SW 1271 (cell line): ENCODE measurements around the gene ITPR3.
"Not testable (repeated sequence)": the region's sequence is repeated elsewhere in the genome, so short reads cannot be mapped to it uniquely, and the experiment has no call there.

ENCODE experiments used
- DNase-seq, 2 experiments: peaks; one replicate each; lab custom pipeline; 2025; lab: John Stamatoyannopoulos, UW

ITPR3 gene

DNA sequence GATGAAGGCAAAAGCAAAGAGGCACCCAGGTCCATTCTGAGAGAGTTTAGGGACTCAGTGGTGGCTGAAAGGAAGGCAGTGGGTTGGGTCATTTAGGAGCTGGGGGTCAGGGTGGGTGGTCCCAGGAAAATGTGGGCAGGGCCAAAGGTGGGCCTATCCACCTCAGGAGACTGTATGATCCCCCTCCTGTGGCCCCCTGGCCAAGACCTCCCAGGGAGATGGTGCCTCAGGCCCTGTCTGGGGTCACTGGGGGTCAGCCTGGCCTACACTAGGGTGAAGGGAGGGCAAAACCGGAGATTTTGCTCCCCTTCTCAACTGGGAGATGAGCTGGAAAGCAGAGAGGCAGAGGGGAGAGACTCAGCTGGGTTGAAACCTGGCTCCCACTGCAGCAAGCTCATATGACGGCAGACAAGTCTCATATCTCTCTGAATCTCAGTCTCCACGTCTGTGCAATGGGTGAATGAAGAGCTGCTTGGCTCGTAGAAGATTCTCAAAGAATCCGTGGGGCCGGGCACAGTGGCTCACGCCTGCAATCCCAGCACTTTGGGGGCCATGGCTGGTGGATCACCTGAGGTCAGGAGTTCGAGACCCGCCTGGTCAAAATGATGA is 29.6 kb upstream of the ITPR3 start:
- DNase-seq: no peak

DNA sequence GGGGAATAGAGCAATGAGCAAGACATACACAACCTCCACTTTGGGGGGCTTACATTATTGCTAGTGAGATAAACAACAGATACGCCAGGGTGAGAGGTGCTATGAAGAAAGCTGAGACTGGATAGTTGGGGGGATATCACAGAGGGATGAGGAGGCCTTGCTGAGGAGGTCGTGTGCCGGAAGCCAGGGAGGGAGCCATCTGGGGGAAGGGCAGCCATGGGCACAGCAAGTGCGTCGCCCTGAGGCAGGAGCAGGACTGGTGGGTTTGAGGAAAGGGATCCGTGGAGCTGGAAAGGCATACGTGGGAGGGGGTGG is 28.9 kb upstream of the ITPR3 start:
- DNase-seq: no peak

- no peak for DNase-seq
Observed at GRCh38 chr6:33592595-33593413, 28.3 kb upstream of the ITPR3 start.

DNA sequence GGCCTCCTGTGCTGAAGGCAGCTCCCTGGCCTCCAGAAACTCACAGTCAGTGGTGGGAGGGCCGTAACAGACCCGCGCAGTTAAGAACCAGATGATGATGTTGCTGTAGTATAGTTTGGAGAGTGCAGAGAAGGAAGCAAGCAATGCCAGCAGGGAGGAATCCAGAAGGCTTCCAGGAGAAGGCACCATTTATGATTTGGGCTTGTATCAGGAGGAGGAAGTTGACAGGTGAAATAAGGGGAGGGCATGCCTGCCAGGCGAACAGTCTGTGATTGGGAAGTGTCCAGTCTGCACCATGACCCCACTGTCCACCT is 27.8 kb upstream of the ITPR3 start:
- DNase-seq: no peak

GRCh38 chr6:33595001-33595846 is 25.9 kb upstream of the ITPR3 start:
- no peak for DNase-seq

- DNase-seq: not testable (repeated sequence)
Observed at GRCh38 chr6:33596894-33597293, 24.2 kb upstream of the ITPR3 start.

- no peak for DNase-seq
Observed at GRCh38 chr6:33597551-33598322, 23.4 kb upstream of the ITPR3 start.

- DNase-seq: no peak
Observed at GRCh38 chr6:33599413-33599938, 21.6 kb upstream of the ITPR3 start.

GRCh38 chr6:33600761-33601160 is 20.4 kb upstream of the ITPR3 start:
- DNase-seq: no peak

DNA sequence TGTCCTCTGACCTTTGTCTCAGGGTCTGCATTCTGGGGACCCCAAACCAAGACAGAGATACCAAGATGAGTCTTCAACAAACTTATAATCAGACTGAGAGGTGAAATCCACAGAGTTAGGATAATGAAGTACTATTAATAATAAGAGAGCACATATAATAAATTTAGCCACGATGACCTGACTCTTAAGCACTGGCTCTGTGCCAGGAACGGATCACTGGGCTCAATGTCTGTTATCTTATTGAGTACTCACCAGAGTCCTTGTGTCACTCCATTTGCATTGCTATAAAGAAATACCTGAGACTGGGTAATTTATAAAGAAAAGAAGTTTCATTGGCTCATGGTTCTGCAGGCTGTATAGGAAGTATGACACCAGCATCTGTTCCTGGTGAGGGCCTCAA is 18.9 kb upstream of the ITPR3 start:
- DNase-seq: no peak

- no peak for DNase-seq
Observed at GRCh38 chr6:33604941-33605854, 15.9 kb upstream of the ITPR3 start.

DNA sequence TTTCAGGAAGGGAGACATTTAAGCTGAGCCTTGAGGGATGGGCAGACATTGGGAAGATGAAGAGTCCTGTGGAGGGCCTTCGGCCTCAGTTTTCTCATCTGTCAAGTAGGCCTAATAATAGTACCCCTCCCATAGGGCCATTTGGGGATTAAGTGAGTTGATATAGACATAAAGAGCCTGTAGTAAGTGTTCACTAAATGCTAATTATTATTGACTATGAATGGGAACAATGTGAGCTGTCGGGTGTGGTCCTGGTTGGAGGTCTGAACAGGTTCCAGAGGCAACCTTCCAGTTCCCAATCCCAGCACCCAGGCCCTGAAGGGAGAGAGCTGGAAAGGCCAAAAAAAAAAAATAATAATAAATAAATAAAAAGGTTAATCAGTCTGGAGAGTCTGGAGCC is 14.5 kb upstream of the ITPR3 start:
- DNase-seq: no peak

GRCh38 chr6:33607126-33607783 is 13.9 kb upstream of the ITPR3 start:
- no peak for DNase-seq

GRCh38 chr6:33607784-33608161 is 13.3 kb upstream of the ITPR3 start:
- no peak for DNase-seq

DNA sequence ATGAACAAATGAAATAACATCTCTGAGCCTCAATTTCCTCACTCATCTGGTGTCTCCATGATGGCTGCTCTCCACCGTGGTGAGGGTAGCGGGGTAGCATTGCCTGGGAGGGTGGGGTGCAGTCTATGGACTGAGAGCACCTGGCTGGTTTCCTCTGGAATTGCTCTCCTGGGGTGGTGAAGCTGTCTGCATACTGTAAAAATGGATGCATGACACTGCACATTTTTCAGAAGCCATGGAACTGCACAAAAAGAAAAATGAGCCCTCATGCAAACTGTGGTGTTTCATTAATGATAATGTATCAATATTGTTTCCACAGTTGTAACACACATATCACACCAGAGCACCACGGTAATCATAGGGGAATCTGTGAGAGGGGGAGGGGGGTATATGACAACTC is 12.1 kb upstream of the ITPR3 start:
- no peak for DNase-seq

DNA sequence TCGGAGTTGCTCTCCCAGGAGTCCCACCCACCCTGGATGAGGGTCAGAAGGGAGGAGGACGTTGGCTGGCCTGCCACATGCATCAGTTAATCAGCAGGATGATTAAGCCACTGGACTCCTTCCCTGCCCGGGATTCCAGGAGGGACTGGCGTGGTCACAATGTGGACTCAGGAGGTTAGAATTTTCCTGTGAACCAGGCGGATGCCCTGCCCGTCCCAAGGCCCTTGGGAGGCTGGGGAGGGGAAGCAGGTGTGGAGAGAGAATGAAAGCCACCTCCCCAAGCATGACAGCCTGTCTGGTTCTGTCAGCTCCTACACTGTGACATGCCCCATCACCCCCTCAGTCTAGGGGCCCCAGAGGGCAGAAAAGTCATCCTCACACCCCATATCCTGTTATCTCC is 11.6 kb upstream of the ITPR3 start:
- no peak for DNase-seq

DNA sequence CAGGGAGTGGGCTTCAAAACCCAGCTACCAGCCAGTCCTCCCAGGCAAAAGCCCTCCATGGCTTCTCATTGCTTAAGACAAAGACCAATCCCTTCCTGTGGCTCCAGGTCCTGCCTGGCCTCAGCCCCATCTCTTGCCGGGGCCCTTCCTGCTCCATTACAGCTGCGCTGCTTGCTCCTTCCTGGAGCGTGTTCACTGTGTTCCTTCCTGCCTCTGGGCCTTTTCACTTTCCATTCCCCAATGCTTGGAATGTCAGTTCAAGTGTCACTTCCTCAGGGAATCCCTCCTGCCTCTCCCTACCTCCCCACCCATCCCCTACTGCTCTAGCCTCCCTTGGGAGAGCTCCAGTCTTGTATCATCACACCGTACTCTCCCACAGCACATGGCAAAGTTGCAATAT is 11.1 kb upstream of the ITPR3 start:
- DNase-seq: no peak

- DNase-seq: no peak
Observed at GRCh38 chr6:33610779-33611732, 10.1 kb upstream of the ITPR3 start.

DNA sequence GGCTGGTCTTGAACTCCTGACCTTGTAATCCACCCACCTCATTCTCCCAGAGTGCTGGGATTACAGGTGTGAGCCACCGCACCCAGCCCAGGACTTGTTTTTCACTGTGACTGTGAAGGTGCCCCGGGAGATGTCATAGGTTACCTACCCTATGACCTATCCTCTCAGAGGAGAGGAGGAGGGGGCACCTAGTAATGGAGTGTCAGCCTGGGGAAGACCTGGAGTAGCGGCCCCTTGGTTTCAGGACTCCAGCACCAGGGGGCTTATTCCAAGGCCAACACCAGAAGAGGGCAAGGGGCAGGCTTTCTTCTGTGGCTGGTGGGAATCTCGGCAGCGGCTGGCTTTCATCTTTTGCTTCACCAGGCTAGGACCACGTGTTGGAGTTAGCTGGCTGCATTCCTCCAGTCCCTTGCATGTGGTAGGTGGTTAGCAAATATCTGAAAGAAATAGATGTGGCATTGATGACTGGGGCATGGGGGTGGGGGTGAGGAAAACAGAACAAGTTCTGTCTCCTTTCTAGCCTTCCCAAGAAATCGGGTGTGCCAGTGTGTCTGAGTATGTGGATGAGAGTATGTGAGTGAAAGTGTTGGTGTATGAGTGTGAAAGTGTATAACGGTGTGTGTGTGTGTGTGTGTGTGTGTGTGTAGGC is 7.9 kb upstream of the ITPR3 start:
- DNase-seq: no peak
